HepG2 (cell line): ENCODE data around the gene SELENOV. TPM values are rescaled to one million over a fixed set of nuclear protein-coding genes. Genes with fewer than 3 reads are reported as not detected.

Experiments
- ASH2L ChIP-seq: fragments of 300-600, 200-600 bp; sonication (generic); IDR thresholded peaks from 2 replicates; pipeline ENCODE4 v1.7.0; 2017; ENCODE audit warnings: low read depth, mild to moderate bottlenecking, moderate library complexity, mixed read lengths, low read length; ENCODE audit not compliant: insufficient read length
- CHCHD3 ChIP-seq: sonication (generic); formaldehyde crosslinking; IDR thresholded peaks from 2 replicates; pipeline ENCODE4 v1.8.0; 2022; ENCODE audit warnings: mild to moderate bottlenecking, missing genetic modification reagents, moderate library complexity
- GATAD2A ChIP-seq: IDR thresholded peaks from 2 replicates; pipeline ENCODE4 v1.6.1; 2016
- RORA ChIP-seq: sonication (generic); formaldehyde crosslinking; IDR thresholded peaks from 2 replicates; pipeline ENCODE4 v1.5.0; 2020; ENCODE audit warnings: mild to moderate bottlenecking, missing genetic modification reagents, moderate library complexity
- TSC22D2 ChIP-seq: sonication (generic); formaldehyde crosslinking; IDR thresholded peaks from 2 replicates; pipeline ENCODE4 v1.5.1; 2020; ENCODE audit warnings: missing genetic modification reagents, mild to moderate bottlenecking, borderline replicate concordance
- ZNF672 ChIP-seq: sonication (generic); formaldehyde crosslinking; IDR thresholded peaks from 2 replicates; pipeline ENCODE4 v1.8.1; 2022; ENCODE audit warnings: missing genetic modification reagents
- polyA plus RNA-seq, 8 experiments: library from polyadenylated mRNA; depleted of rRNA in 3 of 8; stranded (reverse) in 7 of 8; unstranded in 1 of 8; fragments of >200 nt; fragmentation: Illumina TruSeq in 4 of 8; extraction: Trizol in 4 of 8; gene quantifications; 2 replicates each; pipeline versions ENCODE4 v1.2.1 to v1.2.3, GENCODE V29; 2011 to 2016; ENCODE audit warnings: low read depth in 4 of 8, missing spikeins in 1 of 8, mixed read lengths in 1 of 8; ENCODE audit not compliant: insufficient read depth in 1 of 8
- total RNA-seq, 5 experiments: library from RNA; depleted of rRNA; stranded (reverse); fragments of >200 nt; fragmentation: Illumina TruSeq; extraction: Trizol; gene quantifications; 2 replicates each; pipeline ENCODE4 v1.2.3, GENCODE V29; 2016; ENCODE audit warnings: low read depth in 1 of 5
- TF ChIP-seq, protein P1 (sequence below): sonication (generic); formaldehyde crosslinking; IDR thresholded peaks from 2 replicates; pipeline ENCODE4 v1.4.0; 2020; ENCODE audit warnings: missing genetic modification reagents, low read depth, mild to moderate bottlenecking, borderline replicate concordance
- TF ChIP-seq, protein P2 (sequence below): sonication (generic); formaldehyde crosslinking; IDR thresholded peaks from 2 replicates; pipeline ENCODE4 v1.4.0; 2020; ENCODE audit warnings: missing genetic modification reagents
- TF ChIP-seq, protein P3 (sequence below): sonication (generic); formaldehyde crosslinking; IDR thresholded peaks from 2 replicates; pipeline ENCODE4 v1.5.1; 2020; ENCODE audit warnings: missing genetic modification reagents, mild to moderate bottlenecking, borderline replicate concordance
- TF ChIP-seq, protein P4 (sequence below): sonication (generic); formaldehyde crosslinking; IDR thresholded peaks from 2 replicates; pipeline ENCODE4 v1.8.0; 2022; ENCODE audit warnings: mild to moderate bottlenecking, missing genetic modification reagents
- TF ChIP-seq, protein P5 (sequence below): sonication (generic); formaldehyde crosslinking; conservative IDR thresholded peaks from 2 replicates; pipeline ENCODE4 v1.4.0; 2020; ENCODE audit warnings: mild to moderate bottlenecking, missing genetic modification reagents, moderate library complexity
- TF ChIP-seq, protein P6 (sequence below): sonication (generic); formaldehyde crosslinking; IDR thresholded peaks from 2 replicates; pipeline ENCODE4 v1.9.0; 2021; ENCODE audit warnings: missing genetic modification reagents, mild to moderate bottlenecking, borderline replicate concordance
- TF ChIP-seq, protein P7 (sequence below): sonication (generic); formaldehyde crosslinking; IDR thresholded peaks from 2 replicates; pipeline ENCODE4 v1.5.0; 2020; ENCODE audit warnings: mild to moderate bottlenecking, missing genetic modification reagents
- TF ChIP-seq, protein P8 (sequence below): sonication (generic); formaldehyde crosslinking; IDR thresholded peaks from 2 replicates; pipeline ENCODE4 v1.4.0; 2020; ENCODE audit warnings: mild to moderate bottlenecking, missing genetic modification reagents, borderline replicate concordance

Gene SELENOV
- total and polyA plus RNA-seq, 2 of the 13 experiments (the other 11 are each of a cell fraction or from before 2014, with no cell fraction given), result not detected

DNA sequence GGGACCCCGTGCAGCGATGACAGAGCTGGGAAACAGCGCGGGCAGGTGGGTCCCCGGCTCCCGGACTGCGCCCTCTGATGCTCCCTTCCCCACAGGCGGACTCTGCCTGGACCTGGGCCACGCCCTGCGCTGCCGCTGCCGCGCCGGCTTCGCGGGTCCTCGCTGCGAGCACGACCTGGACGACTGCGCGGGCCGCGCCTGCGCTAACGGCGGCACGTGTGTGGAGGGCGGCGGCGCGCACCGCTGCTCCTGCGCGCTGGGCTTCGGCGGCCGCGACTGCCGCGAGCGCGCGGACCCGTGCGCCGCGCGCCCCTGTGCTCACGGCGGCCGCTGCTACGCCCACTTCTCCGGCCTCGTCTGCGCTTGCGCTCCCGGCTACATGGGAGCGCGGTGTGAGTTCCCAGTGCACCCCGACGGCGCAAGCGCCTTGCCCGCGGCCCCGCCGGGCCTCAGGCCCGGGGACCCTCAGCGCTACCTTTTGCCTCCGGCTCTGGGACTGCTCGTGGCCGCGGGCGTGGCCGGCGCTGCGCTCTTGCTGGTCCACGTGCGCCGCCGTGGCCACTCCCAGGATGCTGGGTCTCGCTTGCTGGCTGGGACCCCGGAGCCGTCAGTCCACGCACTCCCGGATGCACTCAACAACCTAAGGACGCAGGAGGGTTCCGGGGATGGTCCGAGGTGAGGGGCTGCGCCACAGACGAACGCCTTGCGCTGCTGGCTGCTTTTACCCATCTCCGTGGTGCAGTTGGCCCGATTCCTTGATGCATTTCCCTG lies 7.8 kb upstream of the SELENOV start (continued):
- TF ChIP-seq, protein P1, sequence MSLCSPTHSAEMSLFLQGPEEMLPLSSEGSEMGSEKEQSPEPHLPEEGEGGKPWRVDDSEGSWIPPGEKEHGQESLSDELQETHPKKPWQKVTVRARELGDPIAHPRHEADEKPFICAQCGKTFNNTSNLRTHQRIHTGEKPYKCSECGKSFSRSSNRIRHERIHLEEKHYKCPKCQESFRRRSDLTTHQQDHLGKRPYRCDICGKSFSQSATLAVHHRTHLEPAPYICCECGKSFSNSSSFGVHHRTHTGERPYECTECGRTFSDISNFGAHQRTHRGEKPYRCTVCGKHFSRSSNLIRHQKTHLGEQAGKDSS (CRISPR knock-in tag), result no peak; the same call in 1 of the 2 replicates
- TF ChIP-seq, protein P2, sequence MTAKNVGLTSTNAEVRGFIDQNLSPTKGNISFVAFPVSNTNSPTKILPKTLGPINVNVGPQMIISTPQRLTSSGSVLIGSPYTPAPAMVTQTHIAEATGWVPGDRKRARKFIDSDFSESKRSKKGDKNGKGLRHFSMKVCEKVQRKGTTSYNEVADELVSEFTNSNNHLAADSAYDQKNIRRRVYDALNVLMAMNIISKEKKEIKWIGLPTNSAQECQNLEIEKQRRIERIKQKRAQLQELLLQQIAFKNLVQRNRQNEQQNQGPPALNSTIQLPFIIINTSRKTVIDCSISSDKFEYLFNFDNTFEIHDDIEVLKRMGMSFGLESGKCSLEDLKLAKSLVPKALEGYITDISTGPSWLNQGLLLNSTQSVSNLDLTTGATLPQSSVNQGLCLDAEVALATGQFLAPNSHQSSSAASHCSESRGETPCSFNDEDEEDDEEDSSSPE (CRISPR knock-in tag), result peak; percentile 95
- TF ChIP-seq ASH2L (no peak), GATAD2A (CRISPR knock-in tag) (no peak), RORA (CRISPR knock-in tag) (no peak), CHCHD3 (CRISPR knock-in tag) (peak; percentile 84), TSC22D2 (CRISPR knock-in tag) (peak; percentile 89), ZNF672 (CRISPR knock-in tag) (peak; percentile 94)
- TF ChIP-seq, protein P3, sequence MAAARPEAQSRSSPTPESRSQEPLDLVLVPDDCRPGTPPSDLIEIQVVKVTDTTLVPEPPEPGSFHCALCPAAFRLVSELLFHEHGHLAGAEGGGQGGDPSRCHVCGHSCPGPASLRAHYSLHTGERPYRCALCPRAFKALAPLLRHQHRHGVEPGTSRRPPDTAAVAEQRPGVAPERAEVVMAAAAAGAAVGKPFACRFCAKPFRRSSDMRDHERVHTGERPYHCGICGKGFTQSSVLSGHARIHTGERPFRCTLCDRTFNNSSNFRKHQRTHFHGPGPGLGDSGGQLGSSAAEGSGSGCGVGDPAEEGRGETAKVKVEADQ, result peak; percentile 58; the same call in 1 of the 2 replicates
- TF ChIP-seq, protein P4, sequence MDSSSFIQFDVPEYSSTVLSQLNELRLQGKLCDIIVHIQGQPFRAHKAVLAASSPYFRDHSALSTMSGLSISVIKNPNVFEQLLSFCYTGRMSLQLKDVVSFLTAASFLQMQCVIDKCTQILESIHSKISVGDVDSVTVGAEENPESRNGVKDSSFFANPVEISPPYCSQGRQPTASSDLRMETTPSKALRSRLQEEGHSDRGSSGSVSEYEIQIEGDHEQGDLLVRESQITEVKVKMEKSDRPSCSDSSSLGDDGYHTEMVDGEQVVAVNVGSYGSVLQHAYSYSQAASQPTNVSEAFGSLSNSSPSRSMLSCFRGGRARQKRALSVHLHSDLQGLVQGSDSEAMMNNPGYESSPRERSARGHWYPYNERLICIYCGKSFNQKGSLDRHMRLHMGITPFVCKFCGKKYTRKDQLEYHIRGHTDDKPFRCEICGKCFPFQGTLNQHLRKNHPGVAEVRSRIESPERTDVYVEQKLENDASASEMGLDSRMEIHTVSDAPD (CRISPR knock-in tag), result no peak
- TF ChIP-seq, protein P5, sequence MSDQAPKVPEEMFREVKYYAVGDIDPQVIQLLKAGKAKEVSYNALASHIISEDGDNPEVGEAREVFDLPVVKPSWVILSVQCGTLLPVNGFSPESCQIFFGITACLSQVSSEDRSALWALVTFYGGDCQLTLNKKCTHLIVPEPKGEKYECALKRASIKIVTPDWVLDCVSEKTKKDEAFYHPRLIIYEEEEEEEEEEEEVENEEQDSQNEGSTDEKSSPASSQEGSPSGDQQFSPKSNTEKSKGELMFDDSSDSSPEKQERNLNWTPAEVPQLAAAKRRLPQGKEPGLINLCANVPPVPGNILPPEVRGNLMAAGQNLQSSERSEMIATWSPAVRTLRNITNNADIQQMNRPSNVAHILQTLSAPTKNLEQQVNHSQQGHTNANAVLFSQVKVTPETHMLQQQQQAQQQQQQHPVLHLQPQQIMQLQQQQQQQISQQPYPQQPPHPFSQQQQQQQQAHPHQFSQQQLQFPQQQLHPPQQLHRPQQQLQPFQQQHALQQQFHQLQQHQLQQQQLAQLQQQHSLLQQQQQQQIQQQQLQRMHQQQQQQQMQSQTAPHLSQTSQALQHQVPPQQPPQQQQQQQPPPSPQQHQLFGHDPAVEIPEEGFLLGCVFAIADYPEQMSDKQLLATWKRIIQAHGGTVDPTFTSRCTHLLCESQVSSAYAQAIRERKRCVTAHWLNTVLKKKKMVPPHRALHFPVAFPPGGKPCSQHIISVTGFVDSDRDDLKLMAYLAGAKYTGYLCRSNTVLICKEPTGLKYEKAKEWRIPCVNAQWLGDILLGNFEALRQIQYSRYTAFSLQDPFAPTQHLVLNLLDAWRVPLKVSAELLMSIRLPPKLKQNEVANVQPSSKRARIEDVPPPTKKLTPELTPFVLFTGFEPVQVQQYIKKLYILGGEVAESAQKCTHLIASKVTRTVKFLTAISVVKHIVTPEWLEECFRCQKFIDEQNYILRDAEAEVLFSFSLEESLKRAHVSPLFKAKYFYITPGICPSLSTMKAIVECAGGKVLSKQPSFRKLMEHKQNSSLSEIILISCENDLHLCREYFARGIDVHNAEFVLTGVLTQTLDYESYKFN (CRISPR knock-in tag), result no peak
- TF ChIP-seq, protein P6, sequence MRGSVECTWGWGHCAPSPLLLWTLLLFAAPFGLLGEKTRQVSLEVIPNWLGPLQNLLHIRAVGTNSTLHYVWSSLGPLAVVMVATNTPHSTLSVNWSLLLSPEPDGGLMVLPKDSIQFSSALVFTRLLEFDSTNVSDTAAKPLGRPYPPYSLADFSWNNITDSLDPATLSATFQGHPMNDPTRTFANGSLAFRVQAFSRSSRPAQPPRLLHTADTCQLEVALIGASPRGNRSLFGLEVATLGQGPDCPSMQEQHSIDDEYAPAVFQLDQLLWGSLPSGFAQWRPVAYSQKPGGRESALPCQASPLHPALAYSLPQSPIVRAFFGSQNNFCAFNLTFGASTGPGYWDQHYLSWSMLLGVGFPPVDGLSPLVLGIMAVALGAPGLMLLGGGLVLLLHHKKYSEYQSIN (CRISPR knock-in tag), result no peak
- TF ChIP-seq, protein P7, sequence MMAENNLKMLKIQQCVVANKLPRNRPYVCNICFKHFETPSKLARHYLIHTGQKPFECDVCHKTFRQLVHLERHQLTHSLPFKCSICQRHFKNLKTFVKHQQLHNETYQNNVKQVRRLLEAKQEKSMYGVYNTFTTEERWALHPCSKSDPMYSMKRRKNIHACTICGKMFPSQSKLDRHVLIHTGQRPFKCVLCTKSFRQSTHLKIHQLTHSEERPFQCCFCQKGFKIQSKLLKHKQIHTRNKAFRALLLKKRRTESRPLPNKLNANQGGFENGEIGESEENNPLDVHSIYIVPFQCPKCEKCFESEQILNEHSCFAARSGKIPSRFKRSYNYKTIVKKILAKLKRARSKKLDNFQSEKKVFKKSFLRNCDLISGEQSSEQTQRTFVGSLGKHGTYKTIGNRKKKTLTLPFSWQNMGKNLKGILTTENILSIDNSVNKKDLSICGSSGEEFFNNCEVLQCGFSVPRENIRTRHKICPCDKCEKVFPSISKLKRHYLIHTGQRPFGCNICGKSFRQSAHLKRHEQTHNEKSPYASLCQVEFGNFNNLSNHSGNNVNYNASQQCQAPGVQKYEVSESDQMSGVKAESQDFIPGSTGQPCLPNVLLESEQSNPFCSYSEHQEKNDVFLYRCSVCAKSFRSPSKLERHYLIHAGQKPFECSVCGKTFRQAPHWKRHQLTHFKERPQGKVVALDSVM, result no peak
- TF ChIP-seq, protein P8, sequence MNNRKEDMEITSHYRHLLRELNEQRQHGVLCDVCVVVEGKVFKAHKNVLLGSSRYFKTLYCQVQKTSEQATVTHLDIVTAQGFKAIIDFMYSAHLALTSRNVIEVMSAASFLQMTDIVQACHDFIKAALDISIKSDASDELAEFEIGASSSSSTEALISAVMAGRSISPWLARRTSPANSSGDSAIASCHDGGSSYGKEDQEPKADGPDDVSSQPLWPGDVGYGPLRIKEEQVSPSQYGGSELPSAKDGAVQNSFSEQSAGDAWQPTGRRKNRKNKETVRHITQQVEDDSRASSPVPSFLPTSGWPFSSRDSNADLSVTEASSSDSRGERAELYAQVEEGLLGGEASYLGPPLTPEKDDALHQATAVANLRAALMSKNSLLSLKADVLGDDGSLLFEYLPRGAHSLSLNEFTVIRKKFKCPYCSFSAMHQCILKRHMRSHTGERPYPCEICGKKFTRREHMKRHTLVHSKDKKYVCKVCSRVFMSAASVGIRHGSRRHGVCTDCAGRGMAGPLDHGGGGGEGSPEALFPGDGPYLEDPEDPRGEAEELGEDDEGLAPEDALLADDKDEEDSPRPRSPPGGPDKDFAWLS (CRISPR knock-in tag), result no peak
